NCI-H2171 treated with DMSO at 0.1 percent for 48 hours (cell line): ENCODE measurements around the gene PIK3AP1.
A peak's percentile ranks its signal among the peaks of the same experiment; 100 is the strongest.

Experiments used
- DNase-seq: peaks from one replicate; lab custom pipeline; 2025; lab: John Stamatoyannopoulos, UW

The PIK3AP1 gene

DNA sequence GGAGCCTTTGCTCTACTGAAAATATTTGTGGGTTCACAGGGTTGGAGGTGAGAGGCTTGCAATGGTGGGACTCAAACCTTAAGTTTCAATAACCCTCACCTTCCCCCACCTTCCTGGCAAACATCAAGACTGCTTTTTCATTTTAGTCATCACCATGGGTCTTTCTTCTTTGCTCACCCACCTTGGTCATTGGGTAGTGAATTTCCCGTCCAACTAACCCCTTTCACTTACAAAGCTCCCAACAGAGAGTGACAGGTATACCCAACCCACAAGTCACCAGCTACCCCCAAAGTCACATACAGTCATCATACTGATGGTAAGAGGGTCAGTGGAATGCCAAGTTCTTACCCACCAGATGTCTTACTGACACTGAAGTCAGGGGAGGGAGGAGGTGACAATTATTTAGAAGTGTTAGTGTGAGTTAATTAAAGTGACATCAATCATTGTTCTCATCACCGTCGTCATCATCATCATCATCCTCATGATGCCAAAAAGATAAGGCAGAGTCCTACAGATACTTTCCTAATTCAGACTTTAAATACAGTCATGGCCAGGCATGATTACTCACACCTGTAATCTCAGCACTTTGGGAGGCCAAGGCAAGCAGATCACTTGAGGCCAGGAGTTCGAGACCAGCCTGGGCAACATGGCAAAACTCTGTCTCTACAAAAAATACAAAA, 49.0 kb downstream of the PIK3AP1 start:
- DNase-seq, result no peak

DNA sequence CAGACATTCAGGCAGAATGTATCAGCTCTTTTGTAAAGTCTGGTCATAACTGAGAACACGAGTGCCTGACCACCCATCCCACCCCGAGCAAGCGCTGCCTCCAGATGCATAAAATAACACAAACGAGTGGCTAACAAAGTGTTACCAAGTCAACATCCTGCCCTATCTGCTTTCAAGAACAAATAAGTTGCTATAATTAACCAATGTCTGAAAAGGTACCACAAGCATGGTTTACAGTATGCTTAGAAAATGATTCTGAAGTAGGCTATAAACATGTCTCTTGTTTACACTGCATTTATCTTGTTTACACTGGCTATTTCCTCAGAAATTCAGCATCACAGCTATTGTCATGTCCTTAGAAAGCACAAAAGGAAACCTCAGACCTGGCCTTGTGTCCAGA, 49.5 kb downstream of the PIK3AP1 start:
- no peak for DNase-seq

DNA sequence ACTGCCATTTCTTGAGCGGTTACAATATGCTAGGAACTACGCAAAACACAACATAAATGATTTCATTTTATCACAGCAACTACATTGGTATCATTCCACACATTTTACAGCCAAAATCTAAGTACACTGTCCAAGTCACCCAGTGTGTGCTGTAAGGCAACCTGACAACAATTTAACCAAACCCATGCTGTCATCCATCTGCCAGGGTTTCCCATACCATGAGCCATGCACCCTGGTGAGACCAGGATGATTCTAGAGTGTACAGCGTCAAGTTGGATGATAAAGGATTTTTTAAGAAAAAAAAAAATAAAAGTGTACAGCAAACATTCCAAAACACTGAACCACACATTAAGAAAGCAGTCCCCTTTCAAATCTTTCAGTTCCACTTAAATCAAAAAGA, 52.9 kb downstream of the PIK3AP1 start:
- no peak for DNase-seq

DNA sequence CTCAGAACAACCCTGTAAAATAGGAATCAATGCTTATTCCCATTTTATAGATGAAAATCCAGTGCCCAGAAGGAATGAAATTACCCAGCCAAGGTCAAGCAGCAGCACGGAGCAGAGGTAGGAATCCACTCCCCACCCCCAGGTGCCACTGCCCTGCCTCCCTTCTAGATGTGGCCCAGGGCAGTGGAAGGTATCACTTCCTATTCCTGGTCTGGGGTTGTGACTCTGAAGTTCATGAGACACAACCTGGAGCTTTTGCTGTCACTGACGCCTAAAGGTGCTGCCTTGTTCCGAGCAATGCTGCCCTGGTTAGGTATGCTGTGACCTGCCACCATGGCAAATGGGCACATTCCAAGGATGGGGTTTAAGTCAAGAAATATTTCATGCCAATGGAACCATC, 53.6 kb downstream of the PIK3AP1 start:
- no peak for DNase-seq

- no peak for DNase-seq
Observed at GRCh38 chr10:96665306-96665705, 55.0 kb downstream of the PIK3AP1 start.

DNA sequence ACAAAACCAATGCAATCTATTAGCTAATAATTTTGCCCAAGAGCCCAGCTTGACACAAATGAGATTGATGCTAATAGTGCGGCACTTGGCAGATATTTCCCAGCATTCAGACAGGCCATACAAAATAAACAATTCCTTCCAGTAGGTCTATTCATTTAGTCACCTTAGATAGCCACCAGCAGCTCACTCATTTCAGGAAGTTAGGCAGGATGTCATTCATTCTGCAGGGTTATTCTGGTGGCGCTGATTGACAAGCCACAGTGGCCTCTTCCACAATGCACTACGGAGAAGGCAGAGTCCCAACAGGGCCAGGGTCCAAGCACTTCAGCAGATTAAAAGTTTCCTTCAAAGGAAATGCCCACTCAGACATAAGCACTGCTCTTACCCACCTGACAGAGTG, 55.8 kb downstream of the PIK3AP1 start:
- no peak for DNase-seq

GRCh38 chr10:96663797-96664196, 56.5 kb downstream of the PIK3AP1 start:
- no peak for DNase-seq

- no peak for DNase-seq
Observed at GRCh38 chr10:96661632-96662031, 58.7 kb downstream of the PIK3AP1 start.

- DNase-seq, result no peak
Observed at GRCh38 chr10:96660297-96660696, 60.0 kb downstream of the PIK3AP1 start.

- no peak for DNase-seq
Observed at GRCh38 chr10:96658844-96659243, 61.5 kb downstream of the PIK3AP1 start.

GRCh38 chr10:96657385-96657784, 62.9 kb downstream of the PIK3AP1 start:
- no peak for DNase-seq

- no peak for DNase-seq
Observed at GRCh38 chr10:96656839-96657238, 63.5 kb downstream of the PIK3AP1 start.

GRCh38 chr10:96656198-96656577, 64.1 kb downstream of the PIK3AP1 start:
- DNase-seq, result no peak

GRCh38 chr10:96655461-96656197, 64.7 kb downstream of the PIK3AP1 start:
- DNase-seq, result no peak

- DNase-seq, result no peak
Observed at GRCh38 chr10:96651998-96652431, 68.3 kb downstream of the PIK3AP1 start.

DNA sequence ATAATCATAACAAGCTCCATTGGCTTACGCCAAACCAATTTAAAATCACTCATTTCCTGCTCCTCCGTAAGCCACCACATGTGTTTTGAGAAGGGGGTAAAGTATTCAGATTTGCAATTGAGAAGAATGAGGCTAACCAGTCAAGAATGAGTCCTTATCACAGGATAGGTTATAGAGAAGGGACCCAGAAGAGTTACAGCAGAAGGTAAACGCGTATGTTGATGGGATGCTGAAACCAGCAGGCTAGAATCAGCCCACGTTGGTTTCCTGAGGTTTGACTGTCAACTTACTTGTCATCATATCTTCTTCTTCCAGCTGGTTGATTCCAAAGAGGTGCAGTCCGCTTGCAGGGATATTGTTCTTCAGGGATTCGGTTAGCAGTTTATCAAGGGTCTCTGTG, 69.4 kb downstream of the PIK3AP1 start:
- no peak for DNase-seq

DNA sequence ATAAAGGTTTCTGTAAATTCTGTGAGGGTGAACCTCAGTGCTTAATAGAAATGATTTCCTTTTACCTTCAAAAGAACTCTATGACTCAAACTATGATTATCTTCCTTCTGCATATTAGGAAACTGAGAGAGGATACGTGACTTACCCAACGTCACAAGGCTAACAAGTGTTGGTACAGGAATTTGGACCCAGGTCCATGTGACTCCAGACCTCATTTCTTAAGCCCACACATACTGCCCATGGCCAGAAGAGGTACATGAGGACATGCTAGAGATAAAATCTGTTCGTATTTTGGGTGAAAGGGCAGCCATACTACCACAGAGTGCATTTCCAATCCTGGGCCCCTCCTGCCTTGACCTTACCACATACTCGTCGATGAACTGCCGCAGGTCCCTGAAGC, 72.0 kb downstream of the PIK3AP1 start:
- DNase-seq, result no peak

DNA sequence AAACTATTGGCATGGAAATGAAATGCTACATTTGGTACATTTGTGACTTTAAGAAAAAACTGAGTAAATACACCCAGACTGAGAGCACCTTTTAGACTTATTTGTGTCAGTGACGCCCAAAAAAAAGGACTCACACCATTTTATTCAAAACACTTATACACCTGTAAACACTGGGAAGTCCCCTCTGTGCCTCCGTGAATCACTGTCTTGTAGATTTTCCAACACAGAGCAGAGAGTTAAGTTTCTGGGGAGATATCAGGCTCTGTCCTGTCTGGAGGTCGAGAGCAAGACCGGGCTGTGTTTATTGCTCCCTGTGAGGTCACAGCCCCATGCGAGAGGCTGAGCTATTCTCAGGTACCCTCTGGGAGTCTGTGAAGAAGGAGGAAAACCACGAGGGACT, 72.8 kb downstream of the PIK3AP1 start:
- DNase-seq, result no peak

DNA sequence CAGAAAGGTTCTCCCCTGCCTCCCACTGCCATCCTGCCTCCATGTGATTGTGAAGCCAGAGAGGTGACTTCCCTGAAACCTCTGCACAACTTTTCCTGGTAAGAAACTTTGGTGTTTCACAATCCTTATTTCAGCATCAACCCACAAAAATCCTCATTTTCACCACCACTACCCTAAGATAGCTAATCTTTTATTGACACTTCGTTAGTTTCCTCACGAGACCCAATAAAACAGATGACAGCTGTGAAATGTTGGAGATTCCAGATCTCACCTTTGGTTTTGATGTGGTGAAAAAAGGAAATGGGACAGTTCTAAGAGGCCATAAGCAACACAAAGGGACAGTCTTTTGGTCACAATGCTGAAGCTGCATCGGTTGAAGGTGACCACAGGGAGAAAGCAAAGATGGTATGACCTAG, 73.6 kb downstream of the PIK3AP1 start:
- DNase-seq, result no peak

DNA sequence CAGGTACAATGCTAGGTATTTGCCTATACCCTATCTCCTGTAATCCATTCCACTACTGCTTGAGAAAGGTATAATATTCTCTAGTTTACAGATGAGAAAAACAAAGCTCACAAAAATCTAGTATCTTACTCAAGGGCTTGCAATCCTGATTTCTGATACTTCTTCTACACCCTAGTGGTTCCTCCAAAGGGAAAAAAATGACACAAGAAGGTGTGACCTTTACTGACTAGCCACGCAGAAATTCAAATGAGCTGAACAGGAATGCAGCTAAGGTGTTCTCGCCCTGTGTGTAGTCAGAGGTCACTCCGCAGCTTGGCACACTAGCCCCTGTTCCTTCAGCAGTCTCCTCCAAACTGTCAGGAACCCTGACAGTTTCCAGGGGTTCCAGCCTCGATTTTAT, 74.0 kb downstream of the PIK3AP1 start:
- no peak for DNase-seq

- DNase-seq, result no peak
Observed at GRCh38 chr10:96645191-96645721, 75.1 kb downstream of the PIK3AP1 start.

GRCh38 chr10:96643920-96644319, 76.4 kb downstream of the PIK3AP1 start:
- no peak for DNase-seq

DNA sequence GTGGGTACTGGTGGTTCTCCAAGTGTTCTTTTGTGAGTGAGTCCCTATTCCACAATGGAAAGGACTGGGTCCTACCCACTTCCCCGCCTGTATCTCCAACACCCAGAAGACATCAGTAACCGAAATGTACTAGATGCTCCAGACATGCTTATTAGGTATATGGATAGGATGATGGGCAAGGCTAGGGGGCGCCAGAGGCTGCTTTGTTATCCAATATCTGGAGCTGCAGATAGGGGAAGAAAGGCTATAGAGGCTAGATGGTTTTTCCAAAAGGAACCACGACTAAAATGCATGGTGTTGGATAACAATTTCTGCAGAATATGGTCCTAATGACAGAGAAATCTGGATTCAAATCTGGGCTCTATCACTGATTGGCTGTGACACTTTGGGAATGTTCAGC, 77.3 kb downstream of the PIK3AP1 start:
- DNase-seq, result peak; percentile 0

DNA sequence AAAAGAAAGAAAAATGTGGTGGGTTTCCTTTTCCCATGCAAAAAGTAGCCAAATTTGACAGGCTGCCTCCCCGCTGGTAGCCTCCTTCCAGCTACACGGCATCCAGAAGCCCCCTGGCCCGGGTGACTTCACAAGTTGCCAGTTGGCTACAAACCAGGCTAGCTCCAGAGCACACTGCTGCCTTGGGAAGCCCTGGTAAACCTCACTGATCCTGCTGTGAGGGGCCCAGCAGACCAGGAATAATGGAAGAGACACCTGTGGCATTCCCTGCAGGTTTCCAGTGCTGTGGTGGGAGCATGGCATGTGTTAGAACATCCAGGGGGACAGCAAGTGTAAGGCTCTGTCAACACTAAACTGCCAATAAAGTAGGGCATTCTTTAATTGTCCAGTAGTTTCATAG, 77.8 kb downstream of the PIK3AP1 start:
- no peak for DNase-seq
